Ammon's horn (tissue), 1 donor: ENCODE data around the gene CLVS2.

Source experiments
- DNase-seq: peaks from one replicate; pipeline ENCODE4 v3.0.0-alpha.2; 2016; ENCODE audit warnings: low spot score

Gene CLVS2

DNA sequence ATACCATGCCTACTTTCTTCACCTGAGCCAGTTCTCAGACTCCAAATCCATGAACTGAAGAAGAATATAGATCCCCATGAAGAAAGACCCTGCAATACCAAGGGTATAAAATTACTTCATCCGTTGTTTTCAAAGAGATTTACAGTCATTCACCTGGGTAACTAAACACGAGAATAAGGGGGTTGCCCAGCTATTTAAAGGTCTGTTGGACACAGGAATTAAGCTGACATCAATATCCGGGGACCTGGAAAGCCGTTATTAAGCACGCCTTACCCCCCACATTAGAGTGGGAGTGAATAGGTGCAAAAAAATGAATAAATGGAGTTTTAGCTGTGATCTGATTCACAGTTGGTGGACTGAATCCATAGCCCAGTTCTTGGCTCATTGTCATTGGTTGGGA, 28.9 kb downstream of the CLVS2 start:
- DNase-seq, result no peak

DNA sequence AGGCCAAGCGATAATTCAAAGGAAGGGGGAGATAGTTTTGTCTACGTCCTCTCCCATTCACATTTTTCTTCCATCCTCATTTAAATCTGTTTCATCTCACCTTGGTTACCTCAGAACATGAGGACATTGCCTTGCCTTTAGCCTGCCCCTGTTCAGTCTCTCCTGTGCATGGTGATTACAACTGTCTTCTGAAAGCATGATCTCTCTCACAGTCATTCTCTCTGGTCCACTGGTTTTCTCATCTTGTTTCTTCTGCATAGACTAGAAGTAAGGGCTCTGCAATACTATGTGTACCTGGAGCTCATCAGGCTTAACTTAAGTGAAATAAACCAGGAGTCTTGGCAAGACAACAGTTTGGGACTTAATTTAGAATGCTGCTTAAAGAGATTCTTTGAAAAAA, 31.4 kb downstream of the CLVS2 start:
- DNase-seq, result no peak

DNA sequence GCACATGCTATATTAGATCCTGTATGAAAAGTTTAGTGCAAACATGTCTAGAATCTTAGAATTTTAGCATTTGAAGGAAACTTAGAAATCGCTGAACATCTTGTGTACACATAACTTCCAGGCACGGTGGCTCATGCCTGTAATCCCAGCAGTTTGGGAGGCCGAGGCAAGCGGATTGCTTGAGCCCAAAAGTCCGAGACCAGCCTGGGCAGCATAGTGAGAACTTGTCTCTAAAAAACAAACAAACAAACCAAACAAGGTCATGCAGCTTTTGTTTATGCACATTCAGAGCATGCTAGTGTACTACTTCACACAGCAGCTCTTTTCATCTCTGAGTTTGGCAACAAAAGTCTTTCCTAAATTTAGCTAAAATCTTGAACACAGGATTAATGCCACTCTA, 32.2 kb downstream of the CLVS2 start:
- peak; percentile 24 for DNase-seq

DNA sequence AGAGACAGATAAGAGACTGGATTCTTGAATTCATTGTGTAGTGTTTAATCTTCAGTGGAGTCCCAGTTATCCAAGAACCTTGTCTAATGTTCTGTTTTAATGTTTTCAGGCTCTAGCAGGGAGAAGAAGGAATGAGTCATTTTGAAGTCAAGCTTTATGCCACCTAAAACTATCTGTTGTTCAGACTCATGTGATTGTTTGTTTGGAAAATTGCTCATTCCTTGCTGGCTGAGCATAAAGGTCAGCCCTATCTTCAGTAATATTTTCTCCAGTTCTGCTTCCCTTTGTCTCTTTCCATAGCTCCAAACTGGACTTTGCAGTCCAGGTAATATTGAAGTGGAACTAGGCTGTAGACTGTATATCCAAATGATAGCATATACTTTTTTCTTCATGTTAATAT, 34.2 kb downstream of the CLVS2 start:
- no peak for DNase-seq

DNA sequence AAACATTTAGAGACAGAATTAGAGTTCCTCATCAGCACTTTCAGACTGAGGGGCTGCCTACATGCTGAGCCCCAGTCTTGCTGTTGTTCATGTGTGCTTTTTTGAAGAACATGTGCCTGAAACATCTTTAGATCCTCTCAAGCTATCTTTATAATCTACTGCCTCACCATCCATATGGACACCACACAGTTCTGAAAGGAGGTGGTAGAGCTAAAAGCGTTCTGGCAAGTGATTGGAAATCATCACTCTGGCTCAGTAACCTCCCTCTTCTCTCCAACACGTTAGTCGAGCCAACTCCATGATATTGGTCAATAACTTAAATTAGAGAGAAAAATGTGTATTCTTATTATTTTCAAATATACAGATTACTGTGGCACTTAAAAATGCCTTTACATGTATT, 40.6 kb downstream of the CLVS2 start:
- peak; percentile 21 for DNase-seq

DNA sequence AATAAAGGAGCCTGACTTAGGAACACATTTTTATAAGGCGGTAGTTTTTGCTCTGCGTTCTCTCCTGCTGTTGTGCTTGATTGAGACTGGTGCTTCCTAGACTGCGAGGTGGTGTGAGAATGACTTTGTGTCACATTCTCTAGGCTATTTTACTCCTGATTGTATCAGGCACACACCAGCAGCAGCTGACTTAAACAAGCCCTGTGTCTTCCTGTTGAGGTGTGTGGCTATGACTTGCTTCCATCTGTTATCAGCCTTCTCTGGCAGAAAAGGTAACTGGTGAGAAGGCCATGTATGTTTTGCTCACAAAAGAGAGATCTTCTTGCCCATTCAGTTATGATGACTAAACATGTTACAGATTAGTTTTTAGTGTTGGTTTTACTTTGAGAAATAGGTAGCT, 43.4 kb downstream of the CLVS2 start:
- no peak for DNase-seq

DNA sequence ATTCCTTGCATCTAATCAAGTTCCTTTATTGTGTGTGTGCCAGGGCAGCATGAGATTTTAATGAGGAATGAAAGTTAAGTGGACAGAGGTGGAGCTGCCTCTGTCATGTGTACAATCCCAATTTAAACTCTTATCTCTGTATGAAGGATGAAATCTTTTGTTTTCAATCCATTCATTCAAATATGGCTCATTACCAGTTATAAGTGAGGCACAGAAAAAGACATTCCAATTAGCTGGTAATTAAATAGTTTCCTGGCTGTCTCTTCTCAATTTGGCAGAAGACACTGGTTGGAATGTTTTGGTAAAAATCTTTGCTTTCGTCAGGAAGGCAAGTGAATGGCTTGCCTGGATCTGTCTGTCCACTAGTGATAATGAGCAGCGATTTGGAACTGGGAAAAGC, 46.4 kb downstream of the CLVS2 start:
- no peak for DNase-seq

DNA sequence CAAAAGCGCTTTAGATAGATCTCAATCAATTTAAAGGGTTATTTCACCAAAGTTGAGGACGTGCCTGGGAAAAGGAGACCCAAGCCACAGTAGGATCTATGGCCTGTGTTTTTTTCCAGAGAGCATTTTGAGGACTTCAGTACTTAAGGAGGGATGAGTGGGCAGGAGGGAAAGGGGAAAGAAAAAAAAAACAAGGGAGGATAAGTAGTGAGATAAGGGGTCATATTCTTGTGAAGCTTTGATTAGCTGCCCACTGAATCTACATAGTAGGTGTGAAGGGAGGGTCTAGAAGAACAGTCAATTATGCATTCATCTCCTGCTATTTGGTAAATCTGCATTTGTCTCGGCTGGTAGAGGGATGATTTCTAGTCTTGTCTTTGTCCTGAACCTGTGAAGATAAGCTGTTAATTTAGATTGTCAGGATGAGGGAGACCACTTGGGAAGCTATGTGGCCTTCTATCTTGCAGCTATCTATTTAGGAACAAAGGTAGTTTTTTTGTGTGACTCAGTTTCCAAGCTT, 48.4 kb downstream of the CLVS2 start:
- DNase-seq, result no peak

DNA sequence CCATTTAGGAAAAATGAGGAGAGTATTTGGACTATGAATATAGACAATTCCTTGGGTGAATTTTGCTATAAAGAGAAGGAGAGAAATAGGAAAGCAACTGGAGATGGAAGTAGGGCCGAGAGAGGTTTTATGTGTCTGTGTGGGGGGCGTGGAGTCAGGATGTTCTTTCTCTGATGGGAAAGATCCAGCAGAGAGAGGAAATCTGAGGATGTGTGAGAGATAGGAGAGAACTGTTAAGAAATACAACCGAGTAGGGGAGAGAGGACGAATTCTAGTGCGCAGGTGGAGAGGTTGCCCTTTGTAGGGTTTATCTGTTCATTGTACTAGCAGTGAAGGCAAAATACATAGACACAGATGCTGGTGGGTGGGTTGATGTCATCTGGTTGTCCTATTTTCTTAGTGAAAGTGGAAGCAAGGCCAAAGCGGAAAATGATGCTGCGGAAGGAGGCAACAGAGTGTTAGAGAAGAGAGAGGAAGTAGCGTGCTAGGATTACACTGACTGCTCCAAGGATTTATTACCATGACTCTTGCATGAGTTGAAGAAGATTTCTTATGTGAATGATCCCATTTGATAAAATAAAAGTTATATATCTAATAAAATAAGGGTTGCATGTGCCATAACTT, 57.7 kb downstream of the CLVS2 start:
- peak; percentile 55 for DNase-seq

GRCh38 chr6:123055256-123055655, 59.2 kb downstream of the CLVS2 start:
- DNase-seq, result no peak

- no peak for DNase-seq
Observed at GRCh38 chr6:123062670-123063069, 66.6 kb downstream of the CLVS2 start.

DNA sequence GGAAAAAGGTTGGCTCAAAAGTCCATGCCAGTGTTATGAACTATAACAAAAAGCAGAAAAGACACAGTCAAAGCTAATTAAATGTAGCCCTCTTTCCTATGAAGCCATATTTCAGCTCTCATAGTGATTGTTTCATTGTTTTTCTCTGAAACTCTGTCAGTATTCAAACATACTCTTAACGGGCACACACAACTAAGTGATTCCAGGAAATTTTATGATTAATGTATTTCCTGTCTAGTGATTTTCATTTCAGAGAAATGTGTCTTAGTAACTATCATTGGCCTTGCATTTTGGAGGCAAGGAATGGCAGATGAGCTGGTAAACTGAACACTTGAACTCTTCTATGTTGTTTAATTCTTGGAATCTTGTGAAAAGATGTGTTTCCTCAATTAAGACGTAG, 68.0 kb downstream of the CLVS2 start:
- no peak for DNase-seq

GRCh38 chr6:123074616-123075015, 78.6 kb downstream of the CLVS2 start:
- no peak for DNase-seq

- DNase-seq, result no peak
Observed at GRCh38 chr6:123085403-123085802, 89.4 kb downstream of the CLVS2 start.

GRCh38 chr6:123089226-123089625, 93.2 kb downstream of the CLVS2 start:
- no peak for DNase-seq

DNA sequence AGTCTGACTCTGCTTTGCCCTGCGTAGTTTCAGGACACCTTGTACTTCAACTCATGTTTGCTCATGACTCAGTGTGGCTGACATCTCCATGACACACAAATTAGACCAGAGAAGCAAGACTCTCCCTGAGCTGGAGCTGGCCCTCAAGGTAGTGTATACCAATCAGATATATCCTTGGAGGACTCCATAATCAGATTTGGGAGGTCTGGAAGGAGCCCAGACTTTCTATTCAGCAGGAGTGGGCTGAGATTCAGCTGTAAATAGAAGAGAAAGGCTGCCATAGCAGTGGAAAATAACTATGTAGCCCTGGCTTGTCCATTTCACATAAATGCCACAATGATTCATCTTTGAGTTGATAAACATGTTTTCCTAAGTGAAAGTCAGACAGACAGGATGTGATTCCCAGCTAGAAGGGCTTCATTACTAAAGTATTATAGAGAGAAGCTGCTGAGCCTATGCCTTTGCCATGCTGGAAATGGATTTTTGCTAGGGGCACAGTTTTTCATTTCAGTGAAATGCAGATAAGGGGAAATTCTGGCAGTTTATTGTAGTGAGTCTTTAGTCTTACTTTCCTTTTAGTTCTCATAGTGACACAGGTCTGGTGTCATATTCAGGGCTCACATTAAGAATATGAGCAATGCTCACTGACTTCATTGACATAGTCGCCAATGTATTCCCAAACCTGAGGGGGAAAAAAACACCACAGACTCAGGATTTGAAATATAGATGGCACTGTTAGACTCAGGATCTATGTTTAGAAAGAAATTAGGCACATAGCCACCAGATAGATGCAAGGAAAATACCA, 95.3 kb downstream of the CLVS2 start:
- peak; percentile 16 for DNase-seq

GRCh38 chr6:123091896-123092271, 95.8 kb downstream of the CLVS2 start:
- no peak for DNase-seq

- no peak for DNase-seq
Observed at GRCh38 chr6:123094795-123095194, 98.8 kb downstream of the CLVS2 start.

- no peak for DNase-seq
Observed at GRCh38 chr6:123105561-123105960, 109.5 kb downstream of the CLVS2 start.

DNA sequence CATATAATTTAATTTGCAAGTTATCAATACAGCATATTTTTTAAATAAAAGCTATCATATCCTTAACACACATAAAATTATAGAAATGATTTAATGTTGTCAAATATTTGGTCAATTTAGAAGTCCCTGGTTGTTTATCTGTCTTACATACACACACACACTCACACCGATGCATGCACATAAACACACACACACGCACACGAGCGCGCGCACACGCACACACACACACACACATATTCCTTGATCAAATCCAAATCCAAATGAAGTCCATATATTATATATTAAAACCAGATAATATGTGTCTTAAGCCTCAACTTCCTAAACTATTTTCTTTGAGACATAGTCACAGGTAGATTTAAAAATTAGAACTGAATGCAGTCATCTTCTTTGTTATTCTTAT, 120.3 kb downstream of the CLVS2 start:
- no peak for DNase-seq

- DNase-seq, result no peak
Observed at GRCh38 chr6:123117145-123117908, 121.3 kb downstream of the CLVS2 start.

DNA sequence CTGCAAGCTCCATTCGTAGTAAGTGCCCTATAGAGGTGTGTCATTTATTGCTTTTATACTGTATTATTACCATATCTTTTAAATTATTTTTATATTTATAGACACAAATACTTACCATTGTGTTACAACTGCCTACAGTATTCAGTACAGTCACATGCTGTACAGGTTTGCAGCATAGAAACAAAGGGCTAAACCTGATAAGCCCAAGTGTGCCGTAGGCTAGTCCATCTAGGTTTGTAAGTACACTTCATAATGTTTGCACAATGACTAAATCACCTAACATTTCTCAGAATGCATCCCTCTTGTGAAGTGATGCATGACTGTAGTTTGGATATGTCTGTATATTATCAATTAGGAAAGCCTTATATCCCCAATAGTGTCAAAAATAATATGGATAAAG, 122.8 kb downstream of the CLVS2 start:
- no peak for DNase-seq
